ENCODE results near the gene VEZF1. TPM values are rescaled to one million over a fixed set of nuclear protein-coding genes. Genes with fewer than 3 reads are reported as not detected.

Gene VEZF1
- polyA plus RNA-seq, 2 of the 4 experiments (the other 2 are of a cell fraction), result 50.3 to 57.7 TPM

DNA sequence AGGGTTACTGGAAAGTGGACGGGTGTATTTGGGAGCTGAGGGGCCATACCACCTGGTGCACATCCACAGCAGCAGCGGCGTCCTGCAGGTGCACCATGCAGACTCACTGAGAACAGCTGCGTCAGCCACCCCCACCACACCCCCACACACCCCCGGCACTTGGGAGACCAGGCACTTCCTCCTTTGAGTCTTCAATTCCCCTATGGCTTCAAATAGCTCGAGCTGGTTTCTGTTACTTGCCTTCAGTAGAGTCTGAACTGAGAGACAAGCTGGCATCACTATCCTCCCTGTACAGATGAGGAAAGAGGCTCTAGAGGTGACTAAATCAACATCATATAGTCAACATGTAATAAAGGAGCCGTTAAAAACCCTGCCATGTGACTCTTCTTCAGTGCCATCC lies 48.3 kb downstream of the VEZF1 start:
- H3K27ac ChIP-seq, result peak overlapping the region; percentile 55 to 87
- peak overlapping the region; percentile 45 for H3K4me2 ChIP-seq
- no peak for FAIRE-seq

More for the DNA sequence above, 48.3 kb downstream of the VEZF1 start:
- TF ChIP-seq MYC (IDR thresholded peaks at IDR 0.05; ENCODE audit: borderline replicate concordance, low read length) (no peak), HMGXB4 (CRISPR knock-in tag; IDR thresholded peaks at IDR 0.05; ENCODE audit: borderline replicate concordance) (no peak), EP300 (IDR thresholded peaks at IDR 0.05) (no peak), POLR2AphosphoS2 (conservative IDR thresholded peaks at IDR 0.05; ENCODE audit: low read length) (no peak), RAD21 (conservative IDR thresholded peaks at IDR 0.05 in 1 of 2, IDR thresholded peaks at IDR 0.05 in 1 of 2) (no peak), ZFP36 (IDR thresholded peaks at IDR 0.05; ENCODE audit: borderline replicate concordance, partially characterized antibody) (no peak), CBX2 (IDR thresholded peaks at IDR 0.05; ENCODE audit: borderline replicate concordance, low read depth) (no peak), CEBPB (IDR thresholded peaks at IDR 0.05) (no peak), RNF2 (IDR thresholded peaks at IDR 0.05; ENCODE audit: borderline replicate concordance, low read depth) (no peak), JUN (IDR thresholded peaks at IDR 0.05) (no peak), FOSL2 (IDR thresholded peaks at IDR 0.05) (no peak), FOSL2 (CRISPR knock-in tag; IDR thresholded peaks at IDR 0.05) (no peak), ZSCAN20 (CRISPR knock-in tag; IDR thresholded peaks at IDR 0.05) (no peak), NPAS2 (CRISPR knock-in tag; IDR thresholded peaks at IDR 0.05; ENCODE audit: borderline replicate concordance) (no peak), CHD4 (IDR thresholded peaks at IDR 0.05; ENCODE audit: borderline replicate concordance) (no peak), EHMT2 (IDR thresholded peaks at IDR 0.05; ENCODE audit: low read depth) (no peak), CHD2 (IDR thresholded peaks at IDR 0.05; ENCODE audit: low read length, partially characterized antibody) (no peak)
- TF ChIP-seq, protein P1, sequence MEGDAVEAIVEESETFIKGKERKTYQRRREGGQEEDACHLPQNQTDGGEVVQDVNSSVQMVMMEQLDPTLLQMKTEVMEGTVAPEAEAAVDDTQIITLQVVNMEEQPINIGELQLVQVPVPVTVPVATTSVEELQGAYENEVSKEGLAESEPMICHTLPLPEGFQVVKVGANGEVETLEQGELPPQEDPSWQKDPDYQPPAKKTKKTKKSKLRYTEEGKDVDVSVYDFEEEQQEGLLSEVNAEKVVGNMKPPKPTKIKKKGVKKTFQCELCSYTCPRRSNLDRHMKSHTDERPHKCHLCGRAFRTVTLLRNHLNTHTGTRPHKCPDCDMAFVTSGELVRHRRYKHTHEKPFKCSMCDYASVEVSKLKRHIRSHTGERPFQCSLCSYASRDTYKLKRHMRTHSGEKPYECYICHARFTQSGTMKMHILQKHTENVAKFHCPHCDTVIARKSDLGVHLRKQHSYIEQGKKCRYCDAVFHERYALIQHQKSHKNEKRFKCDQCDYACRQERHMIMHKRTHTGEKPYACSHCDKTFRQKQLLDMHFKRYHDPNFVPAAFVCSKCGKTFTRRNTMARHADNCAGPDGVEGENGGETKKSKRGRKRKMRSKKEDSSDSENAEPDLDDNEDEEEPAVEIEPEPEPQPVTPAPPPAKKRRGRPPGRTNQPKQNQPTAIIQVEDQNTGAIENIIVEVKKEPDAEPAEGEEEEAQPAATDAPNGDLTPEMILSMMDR (IDR thresholded peaks at IDR 0.05), result no peak
- TF ChIP-seq, protein P2, sequence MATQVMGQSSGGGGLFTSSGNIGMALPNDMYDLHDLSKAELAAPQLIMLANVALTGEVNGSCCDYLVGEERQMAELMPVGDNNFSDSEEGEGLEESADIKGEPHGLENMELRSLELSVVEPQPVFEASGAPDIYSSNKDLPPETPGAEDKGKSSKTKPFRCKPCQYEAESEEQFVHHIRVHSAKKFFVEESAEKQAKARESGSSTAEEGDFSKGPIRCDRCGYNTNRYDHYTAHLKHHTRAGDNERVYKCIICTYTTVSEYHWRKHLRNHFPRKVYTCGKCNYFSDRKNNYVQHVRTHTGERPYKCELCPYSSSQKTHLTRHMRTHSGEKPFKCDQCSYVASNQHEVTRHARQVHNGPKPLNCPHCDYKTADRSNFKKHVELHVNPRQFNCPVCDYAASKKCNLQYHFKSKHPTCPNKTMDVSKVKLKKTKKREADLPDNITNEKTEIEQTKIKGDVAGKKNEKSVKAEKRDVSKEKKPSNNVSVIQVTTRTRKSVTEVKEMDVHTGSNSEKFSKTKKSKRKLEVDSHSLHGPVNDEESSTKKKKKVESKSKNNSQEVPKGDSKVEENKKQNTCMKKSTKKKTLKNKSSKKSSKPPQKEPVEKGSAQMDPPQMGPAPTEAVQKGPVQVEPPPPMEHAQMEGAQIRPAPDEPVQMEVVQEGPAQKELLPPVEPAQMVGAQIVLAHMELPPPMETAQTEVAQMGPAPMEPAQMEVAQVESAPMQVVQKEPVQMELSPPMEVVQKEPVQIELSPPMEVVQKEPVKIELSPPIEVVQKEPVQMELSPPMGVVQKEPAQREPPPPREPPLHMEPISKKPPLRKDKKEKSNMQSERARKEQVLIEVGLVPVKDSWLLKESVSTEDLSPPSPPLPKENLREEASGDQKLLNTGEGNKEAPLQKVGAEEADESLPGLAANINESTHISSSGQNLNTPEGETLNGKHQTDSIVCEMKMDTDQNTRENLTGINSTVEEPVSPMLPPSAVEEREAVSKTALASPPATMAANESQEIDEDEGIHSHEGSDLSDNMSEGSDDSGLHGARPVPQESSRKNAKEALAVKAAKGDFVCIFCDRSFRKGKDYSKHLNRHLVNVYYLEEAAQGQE (IDR thresholded peaks at IDR 0.05), result no peak
- TF ChIP-seq, protein P3, sequence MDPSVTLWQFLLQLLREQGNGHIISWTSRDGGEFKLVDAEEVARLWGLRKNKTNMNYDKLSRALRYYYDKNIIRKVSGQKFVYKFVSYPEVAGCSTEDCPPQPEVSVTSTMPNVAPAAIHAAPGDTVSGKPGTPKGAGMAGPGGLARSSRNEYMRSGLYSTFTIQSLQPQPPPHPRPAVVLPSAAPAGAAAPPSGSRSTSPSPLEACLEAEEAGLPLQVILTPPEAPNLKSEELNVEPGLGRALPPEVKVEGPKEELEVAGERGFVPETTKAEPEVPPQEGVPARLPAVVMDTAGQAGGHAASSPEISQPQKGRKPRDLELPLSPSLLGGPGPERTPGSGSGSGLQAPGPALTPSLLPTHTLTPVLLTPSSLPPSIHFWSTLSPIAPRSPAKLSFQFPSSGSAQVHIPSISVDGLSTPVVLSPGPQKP (IDR thresholded peaks at IDR 0.05; ENCODE audit: low read depth, low read length), result no peak
- CTCF ChIA-PET, result interaction anchor here (1.0 to 20.4 kb wide), 14 partner anchors 10 to 106 kb away, joined by 3 to 222 read pairs (median 6); partner anchors contain the start of gene CUEDC1
- Histone ChIP-seq H3K4me1 (peaks cover 94% of the 10 kb centered on the region), H3K9me3 (no peaks in the 10 kb centered on the region), H3K4me3 (no peak overlapping the region)
- DNase-seq (ENCODE audit: low read depth in 1 of 2, low spot score in 1 of 2) (no peak), ATAC-seq (no peak)
- 67% methylated on average over 7 of the region's 7 CpGs for WGBS (ENCODE audit: missing lambda C conversion rate)
- POLR2A ChIA-PET, result interaction anchor here (0.8 to 1.6 kb wide), 5 partner anchors 9 to 68 kb away, joined by 3 to 4 read pairs (median 3); partner anchors contain the start of genes CUEDC1 and SRSF1

Measured in A549 (cell line).